Urothelium cell line (cell line): ENCODE measurements around the gene CKB.

Experiments used
- DNase-seq: peaks from one replicate; pipeline ENCODE4 v3.0.0; 2011; ENCODE audit warnings: low spot score, mixed read lengths
- FAIRE-seq: peaks from 2 replicates; lab custom pipeline; 2011; peaks lifted over from hg19 to GRCh38; lab: Jason Lieb, UNC

The CKB gene

DNA sequence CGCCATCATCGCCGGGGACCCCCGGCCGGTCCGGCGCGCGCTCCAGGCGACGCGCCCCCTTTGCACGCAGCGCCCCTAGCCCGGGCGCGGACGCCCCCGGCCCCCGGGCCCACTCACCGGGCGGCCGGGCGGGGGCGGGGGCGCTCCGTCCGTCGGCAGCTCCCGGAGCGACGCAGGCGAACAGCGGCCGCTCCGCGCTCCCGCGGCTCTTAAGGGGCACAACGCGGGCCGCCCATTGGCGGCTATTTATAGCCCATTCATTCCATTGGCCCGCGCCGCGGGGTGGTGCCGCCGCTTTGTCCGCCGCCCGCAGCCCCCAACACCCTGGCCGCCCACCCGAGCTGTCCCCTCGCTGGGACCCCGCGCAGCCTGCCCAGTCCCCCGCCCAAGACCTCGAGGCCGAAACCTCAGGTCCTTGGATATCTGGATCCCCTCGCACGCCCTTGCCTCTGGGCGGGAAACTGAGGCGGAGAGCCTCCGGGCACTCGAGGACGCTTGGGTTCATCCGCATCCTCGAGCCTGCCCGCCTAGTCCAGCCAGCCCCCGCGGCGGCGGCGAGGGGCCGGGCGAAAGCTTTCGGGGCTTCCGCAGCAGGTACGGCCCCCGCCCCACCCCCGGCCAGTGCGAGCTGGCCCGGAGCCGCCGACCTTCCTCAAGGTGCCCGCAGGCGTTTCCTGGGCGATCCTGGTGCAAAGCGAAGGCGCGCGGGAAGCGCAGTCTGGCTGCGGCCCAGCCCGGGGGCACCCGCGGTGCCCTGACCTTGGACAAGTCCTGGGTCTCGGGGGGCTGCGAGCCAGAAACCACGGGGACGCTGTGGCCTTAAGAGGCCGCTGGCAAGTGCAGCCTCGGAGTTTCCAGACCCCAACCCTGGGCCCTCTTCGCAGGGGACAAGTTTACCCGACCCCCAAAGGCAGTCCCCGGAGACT, at the start of gene CKB:
CKB (minus strand) TSS at position 182 of the 926 bp plus-strand sequence. CDS start 337 bp downstream, outside the sequence.
- FAIRE-seq = no peak
- peak; percentile 68 for DNase-seq

DNA sequence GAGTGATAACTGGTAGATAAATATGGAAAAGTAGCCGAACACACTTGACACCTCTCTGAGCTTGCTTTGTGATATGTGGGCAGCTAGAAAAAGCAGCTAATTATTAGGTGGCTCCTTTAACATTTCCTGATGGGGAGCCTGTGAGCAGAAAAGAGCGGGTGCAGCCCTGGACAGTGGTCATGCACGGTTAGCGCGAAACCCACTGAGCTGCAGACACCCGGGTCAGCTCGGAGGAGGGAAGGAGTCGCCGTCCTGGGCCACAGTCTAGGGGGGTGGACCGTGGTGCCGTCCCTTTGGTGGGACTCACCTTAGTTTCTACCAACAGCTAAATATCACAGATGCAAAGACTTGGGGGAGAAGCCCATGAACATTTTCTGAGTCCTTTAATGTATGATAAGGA, 46.8 kb upstream of the CKB start:
- FAIRE-seq (no peak), DNase-seq (no peak)

DNA sequence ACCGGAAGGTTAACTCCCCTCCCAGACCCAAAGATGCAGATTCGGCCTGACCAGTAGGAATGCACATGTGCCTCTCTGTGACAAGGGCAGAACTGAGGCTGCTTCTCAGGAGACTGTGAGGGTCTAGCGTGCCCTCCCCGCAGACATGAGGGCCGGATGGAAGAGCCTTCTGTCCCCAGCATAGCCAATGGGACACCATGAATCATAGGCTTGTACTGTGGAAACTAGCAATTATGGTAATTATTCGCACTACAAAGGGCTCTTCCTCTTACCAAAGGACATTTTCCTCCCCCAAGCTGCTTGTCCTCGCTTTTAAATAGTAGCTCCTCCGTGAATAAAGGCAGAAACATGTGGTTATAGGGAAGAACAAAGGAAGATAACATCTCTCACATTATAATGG, 46.3 kb upstream of the CKB start:
- FAIRE-seq (no peak), DNase-seq (no peak)

DNA sequence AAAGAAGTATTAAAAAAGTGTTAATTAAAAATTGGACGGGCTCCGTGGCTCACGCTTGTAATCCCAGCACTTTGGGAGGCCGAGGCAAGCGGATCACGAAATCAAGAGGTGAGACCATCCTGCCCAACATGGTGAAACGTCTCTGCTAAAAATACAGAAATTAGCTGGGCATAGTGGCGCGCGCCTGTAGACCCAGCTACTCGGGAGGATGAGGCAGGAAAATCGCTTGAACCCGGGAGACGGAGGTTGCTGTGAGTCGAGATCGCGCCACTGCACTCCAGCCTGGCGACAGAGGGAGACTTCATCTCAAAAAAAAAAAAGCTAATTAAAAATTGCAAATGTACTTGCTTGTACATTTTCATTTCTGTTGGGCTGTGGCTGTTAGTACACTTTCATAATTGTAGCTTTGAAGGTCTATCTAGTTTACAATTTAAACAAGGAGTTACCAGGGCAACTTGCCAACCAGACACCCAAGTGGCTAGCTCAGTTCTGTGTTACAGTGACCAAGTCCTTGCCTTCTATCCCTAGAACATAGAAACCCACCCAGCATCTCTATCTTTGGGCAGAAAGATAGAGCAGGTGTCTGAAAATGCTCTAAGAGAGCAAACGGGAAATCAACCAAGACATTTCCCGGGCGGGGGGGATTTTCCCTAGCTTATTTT, 41.3 kb upstream of the CKB start:
- FAIRE-seq (no peak), DNase-seq (no peak)

DNA sequence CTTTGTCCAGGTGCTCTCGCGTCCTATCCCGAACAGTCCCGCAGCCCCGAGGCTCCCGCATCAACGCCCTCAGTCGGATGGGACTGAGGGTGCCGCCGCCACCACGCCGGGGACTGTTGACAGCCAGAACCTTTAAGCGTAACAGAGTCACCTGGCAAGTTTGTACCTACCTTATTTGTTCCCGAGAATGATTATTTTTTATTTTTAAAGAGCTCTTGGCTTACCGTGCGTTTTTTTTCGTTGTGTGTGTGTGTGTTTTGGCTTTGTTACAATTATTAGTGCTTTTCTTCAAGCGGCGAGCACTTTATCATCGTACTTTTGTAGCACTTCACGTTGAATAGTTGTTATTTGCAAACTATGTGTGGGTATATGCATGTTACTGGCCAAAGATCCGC, 40.6 kb upstream of the CKB start:
- FAIRE-seq = no peak
- no peak for DNase-seq

DNA sequence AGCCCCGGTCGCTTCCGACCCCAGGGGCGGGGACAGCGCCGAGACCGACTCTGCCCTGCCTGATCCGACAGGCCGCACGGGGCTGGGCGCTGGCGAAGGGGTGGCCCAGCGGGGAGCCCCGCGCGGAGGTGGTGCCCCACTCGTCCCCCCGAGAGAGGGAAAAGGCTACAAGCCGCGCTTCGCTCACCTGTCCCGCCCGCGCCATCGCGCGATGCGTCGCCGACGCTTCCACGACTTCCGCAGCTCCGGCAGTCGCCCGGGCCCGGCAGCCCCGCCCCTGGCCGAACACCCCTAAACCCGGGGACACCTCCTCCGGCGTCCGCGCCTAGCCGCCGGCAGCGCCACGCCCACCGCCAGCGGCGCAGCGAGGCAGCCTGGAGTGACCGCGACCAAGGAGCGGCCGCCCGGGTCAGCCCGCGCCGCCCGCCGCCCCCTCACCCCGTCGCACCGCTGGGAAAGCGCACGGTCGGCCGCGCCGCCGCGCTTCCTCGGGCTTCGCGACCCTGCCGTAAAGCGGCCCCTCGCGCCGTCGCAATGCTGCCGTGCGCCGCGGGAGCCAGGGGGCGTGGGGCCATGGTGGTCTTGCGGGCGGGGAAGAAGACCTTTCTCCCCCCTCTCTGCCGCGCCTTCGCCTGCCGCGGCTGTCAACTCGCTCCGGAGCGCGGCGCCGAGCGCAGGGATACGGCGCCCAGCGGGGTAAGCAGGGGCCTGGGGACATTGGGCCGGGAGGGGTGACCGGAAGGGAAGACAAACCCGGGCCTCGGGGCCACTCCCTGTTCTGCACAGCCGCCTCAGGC, 40.0 kb upstream of the CKB start, which contains the start of the genes BAG5 and COA8:
BAG5 (minus strand) TSS at position 229 of the 797 bp plus-strand sequence. CDS start 1,493 bp downstream, outside the sequence.
COA8 (plus strand) TSS at position 532 of the 797 bp plus-strand sequence; CDS start at position 574, 42 bp downstream.
- peak; percentile 91 for DNase-seq
- no peak for FAIRE-seq

DNA sequence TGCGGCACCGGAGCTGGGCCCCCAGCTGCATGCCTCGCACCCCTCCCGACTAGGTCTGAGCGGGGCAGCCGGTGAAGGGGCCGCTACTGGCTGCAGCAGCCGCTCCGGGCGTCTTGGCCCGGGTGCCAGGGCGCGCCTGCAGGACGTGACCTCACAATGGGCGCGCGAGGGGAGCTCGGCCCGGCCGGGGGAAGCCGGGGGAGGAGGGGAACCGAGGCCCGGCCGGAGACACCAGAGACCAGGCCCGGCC, 39.5 kb upstream of the CKB start:
- DNase-seq = no peak
- no peak for FAIRE-seq

DNA sequence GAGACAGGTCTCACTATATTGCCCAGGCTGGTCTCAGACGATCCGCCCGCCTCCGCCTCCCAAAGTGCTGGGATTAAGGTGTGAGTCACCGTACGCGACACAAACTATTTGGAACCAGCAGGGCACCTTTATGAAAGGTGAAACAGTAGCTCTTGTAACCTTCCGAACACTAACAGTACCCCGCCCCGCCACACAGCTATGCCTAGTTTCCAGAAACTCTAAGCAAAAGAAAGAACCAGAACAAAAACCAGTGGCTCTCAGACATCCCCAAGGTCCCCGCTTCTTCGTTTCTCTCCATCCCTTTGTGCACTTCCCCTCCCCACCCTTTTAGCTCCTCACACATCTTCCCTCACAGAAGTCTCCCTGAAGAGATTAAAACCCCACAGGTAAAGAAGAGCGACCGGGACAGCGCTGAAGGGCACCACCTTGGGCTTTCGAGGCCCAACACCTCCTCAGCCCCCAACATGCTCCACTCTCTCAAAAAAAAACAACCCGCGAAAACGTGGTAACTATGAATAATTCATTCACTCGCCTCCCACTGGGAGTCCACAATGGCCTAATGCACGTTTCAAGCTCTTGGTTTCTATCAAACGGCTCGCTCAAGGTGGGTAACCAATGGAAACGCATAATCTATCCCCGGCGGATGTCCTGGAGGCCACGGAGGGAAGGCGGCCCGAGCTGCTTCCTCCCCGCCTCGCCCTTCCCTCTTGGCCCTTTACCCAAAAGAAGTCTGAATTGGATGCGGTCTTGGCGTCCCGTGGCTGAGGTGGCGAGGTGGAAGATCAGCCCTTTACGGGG, 39.0 kb upstream of the CKB start:
- FAIRE-seq (no peak), DNase-seq (no peak)

DNA sequence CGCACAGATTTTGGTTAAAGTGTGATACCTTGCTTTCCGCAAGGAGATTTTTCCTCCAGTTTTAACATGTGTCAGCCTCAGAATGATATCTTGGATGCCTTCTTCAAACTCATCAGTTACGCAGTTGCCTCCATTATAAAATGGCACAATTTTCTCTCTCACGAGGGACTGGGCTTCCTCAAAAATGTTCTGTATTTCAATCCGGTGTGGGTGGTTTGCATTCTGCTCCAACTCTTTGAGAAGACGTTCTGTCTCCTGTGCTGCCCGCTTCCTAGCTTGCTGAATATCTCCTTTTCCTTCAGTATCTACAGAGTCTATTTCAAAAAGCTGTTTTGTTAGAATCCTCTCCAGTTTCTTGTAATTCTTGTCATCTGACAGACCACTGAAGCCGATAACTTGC, 38.1 kb upstream of the CKB start:
- FAIRE-seq (no peak), DNase-seq (no peak)

DNA sequence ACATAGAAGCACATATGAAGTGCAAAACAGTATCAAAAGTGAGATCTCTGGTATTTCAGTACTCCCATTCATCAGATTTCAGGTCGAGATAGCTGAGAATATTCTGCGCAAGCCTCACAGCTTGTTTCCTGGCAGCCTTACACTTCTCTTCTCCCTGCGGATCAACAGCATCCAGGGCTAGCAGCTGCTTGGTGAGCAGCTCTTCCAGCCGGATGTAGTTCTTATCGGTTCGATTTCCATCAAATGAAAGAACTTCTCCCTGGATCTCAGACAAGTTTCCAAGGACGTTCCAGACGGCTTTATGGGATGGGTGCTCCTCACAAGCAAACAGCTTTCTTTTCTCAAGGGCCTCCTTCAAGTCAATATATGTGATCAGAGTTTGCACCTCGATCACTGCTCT, 37.1 kb upstream of the CKB start:
- no peak for FAIRE-seq
- no peak for DNase-seq

DNA sequence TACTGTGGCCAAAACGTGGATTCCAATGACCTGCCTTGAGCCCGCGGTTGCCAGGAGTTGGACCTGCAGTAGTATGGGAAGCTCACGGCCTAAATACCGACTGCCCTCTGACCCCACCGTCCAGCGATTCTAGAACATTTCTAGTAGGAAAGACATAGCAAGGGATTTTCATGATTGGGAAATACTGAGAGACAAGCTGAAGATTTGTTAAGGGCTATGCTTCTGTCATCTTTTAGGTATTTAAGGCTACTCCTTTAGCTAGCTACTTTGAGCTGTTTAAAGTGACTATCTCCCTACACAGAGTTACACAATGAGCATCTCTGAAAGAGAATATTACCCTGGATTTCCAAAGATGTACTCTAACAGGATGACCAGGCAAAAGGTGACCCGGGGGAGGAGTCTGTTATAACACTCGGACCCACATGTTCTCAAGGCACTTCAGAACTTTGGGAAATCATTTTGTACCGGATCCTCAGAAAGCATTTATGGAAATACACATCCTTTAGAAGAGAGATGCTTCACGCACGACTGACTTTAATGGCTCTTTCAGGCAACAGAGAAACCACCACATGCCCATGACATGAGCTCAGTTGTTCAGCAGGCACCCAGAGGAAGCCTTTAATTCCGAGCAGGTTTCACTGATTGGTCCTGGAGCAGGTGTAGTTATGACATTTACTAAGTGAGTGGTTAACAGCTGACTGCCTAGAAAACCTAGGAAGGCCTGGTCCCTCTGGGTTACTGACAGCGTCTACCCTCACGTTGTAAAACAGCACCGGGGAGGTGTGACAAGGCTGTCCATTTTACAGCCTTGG, 35.6 kb upstream of the CKB start:
- DNase-seq = no peak
- FAIRE-seq = no peak

DNA sequence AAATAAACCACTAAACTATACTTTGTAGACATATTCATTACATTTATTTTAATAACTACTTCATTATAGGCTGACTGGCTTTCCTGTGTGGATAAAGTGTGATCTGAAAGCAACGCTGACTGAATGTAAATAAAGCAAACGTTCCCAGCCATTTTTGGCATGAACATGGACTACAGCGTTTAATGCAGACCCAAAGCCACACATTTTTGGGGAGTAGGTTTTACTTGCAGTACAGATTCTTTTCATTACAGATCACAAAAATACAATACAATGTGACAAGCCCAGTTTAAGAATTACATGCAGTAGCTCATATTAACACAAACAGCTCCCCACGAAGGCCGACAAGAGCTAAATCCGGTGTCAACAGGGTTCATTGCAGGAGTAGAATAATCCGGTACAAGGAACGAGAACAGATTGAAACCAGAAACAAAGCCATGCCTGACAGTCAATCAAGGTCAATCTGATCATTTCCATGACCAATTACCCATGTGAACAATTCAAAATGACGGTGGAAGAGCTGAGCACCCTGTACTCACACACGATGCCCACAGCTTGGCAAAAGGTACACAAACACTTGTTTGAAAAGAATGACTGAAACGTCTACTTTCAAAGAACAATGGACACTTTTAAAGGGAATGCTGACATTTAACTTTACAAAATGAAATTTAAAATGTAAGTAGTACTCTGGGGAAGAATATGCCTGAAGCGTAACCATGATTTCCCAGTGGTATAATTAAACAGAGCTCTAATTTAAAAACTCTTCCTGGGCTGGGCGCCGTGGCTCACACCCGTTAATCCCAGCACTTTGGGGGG, 34.5 kb upstream of the CKB start:
- DNase-seq (no peak), FAIRE-seq (no peak)

DNA sequence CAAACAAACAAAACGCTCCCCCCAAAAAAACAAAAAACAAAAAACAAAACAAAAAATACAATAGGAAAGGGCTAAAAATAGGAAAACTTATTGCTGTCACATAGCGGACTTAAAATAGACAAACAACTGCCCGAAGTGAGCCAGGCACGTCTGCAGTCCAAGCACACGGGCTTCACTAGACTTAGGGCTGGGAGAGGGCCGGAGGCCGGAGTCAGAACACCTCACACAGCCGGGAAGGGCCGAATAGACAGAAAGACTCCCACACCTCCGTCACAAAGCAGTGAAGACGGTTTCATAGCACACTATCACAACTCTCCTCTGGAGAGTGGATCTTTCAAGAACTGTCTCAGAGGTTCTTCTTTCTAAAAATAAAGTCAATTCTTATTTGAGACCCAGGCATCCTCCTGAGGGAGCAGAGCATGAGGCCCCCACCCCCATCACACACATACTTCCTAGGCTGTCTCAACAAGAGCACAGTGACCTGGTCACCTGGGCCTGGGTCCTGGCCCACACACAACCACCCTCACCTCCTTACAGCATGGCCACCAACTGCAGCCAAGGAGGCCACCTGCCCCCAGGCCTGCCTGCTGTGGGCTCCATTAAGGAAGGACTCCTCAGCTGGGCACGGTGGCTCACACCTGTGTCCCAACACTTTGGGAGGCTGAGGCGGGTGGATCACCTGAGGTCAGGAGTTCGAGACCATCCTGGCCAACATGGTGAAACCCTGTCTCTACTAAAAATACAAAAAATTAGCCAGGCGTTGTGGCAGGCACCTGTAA, 33.1 kb upstream of the CKB start:
- no peak for FAIRE-seq
- no peak for DNase-seq

DNA sequence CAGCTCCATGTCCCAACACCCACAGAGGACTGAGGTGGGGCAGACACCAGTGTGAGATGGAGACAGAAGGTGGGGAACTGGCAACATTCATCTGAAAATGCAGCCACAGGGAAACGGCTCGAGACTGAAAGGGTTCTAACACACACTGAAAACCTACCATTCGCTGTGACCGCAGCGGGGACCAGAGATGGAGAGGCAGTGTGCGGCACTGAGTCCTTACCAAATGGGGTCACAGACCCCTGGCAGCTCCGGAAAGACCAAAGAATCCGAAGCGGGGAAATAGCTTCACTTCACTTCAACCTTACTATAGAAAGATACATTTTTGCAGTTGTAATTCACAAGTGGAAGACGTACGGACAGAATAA, 30.2 kb upstream of the CKB start:
- DNase-seq (no peak), FAIRE-seq (no peak)

DNA sequence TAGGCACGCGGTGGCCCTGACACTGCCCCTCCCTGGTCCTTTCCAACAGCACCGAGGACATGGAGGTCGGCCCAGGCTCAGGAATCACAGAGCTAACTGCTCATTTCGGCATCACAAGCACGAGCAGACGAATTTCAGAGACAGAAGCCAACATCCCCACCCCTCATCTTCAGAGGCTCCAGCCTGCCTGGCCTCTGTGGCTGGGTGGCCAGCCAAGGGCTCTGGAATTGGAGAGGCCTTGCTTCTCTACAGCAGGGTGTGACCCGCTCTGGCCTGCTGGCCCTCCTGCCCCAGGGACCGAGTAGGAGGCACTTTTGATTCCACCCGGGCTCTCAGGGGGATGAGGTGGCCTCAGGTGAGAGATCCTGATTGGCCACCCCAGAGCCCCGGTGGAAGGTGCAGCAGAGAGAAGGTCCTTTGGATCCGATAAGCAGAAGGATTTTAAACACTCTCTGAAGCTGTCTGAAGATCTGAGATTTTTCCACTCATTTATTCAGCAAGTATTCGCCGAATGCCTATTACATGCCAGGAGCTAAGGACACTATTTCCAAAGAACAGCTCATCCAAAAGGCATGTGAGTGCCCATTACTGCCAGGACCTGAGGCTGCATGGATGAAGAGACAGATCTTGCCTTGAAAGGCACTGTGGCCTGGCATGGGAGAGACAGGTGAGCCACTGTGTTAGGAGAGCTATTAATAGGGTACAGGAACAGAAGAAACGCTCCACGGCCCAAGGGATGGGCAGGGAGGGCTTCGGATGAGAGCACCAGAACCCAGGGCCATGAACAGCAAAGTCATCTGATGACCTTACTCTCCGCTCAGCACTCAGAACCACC, 29.6 kb upstream of the CKB start:
- FAIRE-seq (no peak), DNase-seq (no peak)

DNA sequence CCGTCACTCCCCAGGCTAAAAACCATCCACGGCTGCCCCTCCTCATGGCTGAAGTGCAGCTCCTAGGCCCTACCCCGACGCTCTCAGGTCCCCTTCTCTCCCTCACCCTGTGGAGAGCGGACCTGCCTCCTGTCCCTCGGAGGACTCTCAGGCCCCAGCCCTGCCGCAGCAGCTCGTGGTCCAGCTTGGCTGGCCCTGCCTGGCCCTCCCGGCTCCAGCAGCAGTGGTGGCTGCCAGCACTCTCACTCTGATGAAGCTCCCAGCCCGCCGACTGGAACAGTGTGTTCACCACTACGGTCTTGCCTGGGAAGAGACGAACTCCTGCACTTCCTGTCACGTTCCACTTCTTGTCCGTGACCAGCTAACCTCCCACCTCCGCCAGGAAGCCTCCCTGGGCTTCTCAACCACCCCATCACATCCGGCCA, 28.7 kb upstream of the CKB start:
- no peak for FAIRE-seq
- no peak for DNase-seq
